T follicular helper cell (primary cell): ENCODE measurements around the gene IDH1.
"Not testable (repeated sequence)": the region's sequence is repeated elsewhere in the genome, so short reads cannot be mapped to it uniquely, and the experiment has no call there.

Source experiments
- DNase-seq: peaks from one replicate; pipeline ENCODE4 v3.0.0-alpha.2; 2020; ENCODE audit warnings: low read depth

IDH1 gene

GRCh38 chr2:208221873-208222272 is 33.0 kb downstream of the IDH1 start:
- DNase-seq: not testable (repeated sequence)

- no peak for DNase-seq
These were observed 44.0 kb downstream of the IDH1 start for GRCh38 chr2:208210688-208211451.

GRCh38 chr2:208208335-208209085 is 46.4 kb downstream of the IDH1 start:
- DNase-seq: no peak

- DNase-seq: no peak
These were observed 47.1 kb downstream of the IDH1 start for GRCh38 chr2:208207769-208208168.

GRCh38 chr2:208204166-208204565 is 50.7 kb downstream of the IDH1 start:
- DNase-seq: no peak

DNA sequence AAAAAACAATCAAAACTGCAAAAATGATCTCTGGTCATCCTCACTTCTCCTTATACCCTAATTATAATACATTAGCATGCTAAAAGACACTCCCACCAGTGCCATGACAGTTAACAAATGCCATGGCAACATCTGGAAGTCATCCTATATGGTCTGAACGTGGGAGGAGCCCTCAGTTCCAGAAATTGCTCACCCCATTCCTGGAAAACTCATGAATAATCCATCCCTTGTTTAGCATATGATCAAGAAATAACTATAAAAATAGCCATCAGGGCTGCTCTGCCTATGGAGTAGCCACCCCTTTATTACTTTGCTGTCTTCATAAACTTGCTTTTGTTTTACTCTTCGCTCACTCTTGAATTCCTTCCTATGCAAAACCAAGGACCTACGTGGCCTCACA is 59.3 kb downstream of the IDH1 start:
- no peak for DNase-seq

GRCh38 chr2:208192611-208193236 is 62.1 kb downstream of the IDH1 start:
- DNase-seq: no peak

DNA sequence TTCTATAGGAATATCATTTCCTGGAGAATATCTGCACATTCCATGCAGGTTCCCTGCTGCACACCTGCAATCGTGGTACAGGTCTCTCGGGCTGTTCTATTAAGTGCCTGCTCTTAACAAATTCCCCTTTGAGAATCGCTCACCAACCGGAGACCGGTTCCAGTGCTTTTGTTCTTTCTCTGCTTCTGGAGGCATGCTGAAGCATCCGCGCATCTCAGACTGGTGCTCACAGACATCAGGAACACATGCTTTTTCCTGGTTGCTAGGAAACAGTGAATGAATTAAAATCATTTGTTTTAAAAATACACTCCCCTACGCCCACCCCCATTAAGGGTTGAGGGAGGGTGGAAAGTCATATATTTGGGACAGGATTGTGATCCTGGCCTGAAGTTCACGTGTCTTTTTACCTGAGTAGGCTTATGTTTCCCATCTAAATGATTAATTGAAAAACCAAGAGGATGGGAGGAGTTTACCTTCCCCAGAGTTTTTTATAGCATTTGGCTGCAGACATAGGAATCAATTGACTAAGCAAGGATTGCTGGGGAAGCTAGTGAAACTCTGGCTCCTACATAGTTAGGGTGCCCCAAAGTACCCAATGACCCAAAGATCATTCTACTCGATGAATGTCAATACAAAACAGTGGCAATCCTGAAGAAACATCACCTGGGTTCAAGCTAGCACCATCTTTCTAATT is 64.9 kb downstream of the IDH1 start, which contains the start of gene C2orf80:
C2orf80 (minus strand) TSS at position 221 of the 694 bp plus-strand sequence. CDS start 3,044 bp downstream, outside the sequence.
- DNase-seq: no peak

GRCh38 chr2:208189069-208189809 is 65.6 kb downstream of the IDH1 start:
- DNase-seq: no peak

DNA sequence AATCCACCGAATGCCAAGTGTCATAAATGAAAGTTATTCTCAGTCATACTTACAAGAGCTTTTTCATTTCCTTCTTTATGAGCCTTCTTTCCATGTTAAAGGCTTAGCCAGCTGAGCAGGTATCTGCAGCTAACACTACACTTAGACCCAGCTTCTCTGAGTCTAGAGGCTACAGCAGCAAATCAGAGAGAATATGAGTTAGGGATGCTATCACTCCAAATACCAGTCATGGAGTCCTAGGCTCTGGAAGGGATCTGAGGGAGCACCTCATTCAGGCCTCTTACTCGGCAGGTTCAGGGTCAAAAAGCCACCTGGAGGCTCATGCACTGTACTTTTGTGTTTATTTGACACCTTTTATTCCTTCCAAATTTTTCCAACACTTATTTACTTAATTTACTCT is 68.0 kb downstream of the IDH1 start:
- DNase-seq: no peak

GRCh38 chr2:208186465-208186864 is 68.4 kb downstream of the IDH1 start:
- no peak for DNase-seq
